Erythroblast (primary cell): ENCODE measurements around the gene JARID2.

ENCODE experiments used
- GATA1 ChIP-seq: IDR thresholded peaks from 2 replicates; pipeline ENCODE4 v1.6.1; 2011; ENCODE audit warnings: low read depth, mild to moderate bottlenecking, control low read depth, low read length, moderate library complexity
- POLR2A ChIP-seq: IDR thresholded peaks from 2 replicates; pipeline ENCODE4 v1.6.1; 2011; ENCODE audit warnings: mild to moderate bottlenecking, low read length

DNA sequence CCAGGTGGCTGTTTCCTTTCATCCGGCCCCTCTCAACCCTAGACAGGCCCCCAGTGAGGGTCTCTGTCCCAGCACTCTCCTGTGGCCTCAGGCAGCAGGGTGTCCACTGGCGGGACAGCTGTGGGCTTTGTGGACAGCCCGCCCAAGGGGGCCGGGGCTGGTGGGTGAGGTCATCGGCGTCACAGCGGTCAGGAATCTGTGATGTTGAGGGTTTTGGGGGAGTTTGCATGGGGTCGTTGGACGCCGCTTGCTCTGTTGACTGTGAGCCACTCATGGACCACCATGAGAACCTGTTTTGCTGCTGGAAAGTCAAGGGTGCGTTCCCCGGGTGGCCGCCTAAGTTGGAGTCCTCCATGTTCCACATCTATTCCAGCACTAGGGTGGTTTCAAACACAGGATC is 270.5 kb downstream of the JARID2 start:
- no peak for TF ChIP-seq POLR2A
- no peak for TF ChIP-seq GATA1
